Activated CD4-positive, alpha-beta T cell treated with anti-CD3 and anti-CD28 coated beads for 48 hours (primary cell): ENCODE measurements around the gene LRRN4CL.
"Not testable (repeated sequence)": the region's sequence is repeated elsewhere in the genome, so short reads cannot be mapped to it uniquely, and the experiment has no call there.

Experiments
- DNase-seq: peaks from one replicate; pipeline ENCODE4 v3.0.0-alpha.2; 2020

Gene LRRN4CL

GRCh38 chr11:62675415-62675814 is 13.9 kb downstream of the LRRN4CL start:
- DNase-seq = not testable (repeated sequence)

GRCh38 chr11:62673196-62673525 is 16.2 kb downstream of the LRRN4CL start:
- DNase-seq = no peak

- DNase-seq = peak; percentile 82
These were observed 17.5 kb downstream of the LRRN4CL start, which contains the start of the genes LBHD1 and UQCC3 for GRCh38 chr11:62671608-62672389. Gene LBHD1, minus strand, starts transcription at chr11:62672267. Its CDS starts 2,236 bp downstream, at chr11:62670031. Gene UQCC3, plus strand, starts transcription at chr11:62671673. Its CDS starts 73 bp downstream, at chr11:62671746.

- no peak for DNase-seq
These were observed 18.1 kb downstream of the LRRN4CL start for GRCh38 chr11:62671236-62671607.

GRCh38 chr11:62669420-62670161 is 19.7 kb downstream of the LRRN4CL start:
- DNase-seq = no peak

- no peak for DNase-seq
These were observed 21.9 kb downstream of the LRRN4CL start for GRCh38 chr11:62667460-62667859.

GRCh38 chr11:62666259-62666926 is 22.9 kb downstream of the LRRN4CL start:
- DNase-seq = no peak

- DNase-seq = peak; percentile 65
These were observed 23.6 kb downstream of the LRRN4CL start for GRCh38 chr11:62665599-62666258.

GRCh38 chr11:62665075-62665598 is 24.2 kb downstream of the LRRN4CL start, which contains the start of the genes C11orf98 and CSKMT:
Gene C11orf98, minus strand, starts transcription at chr11:62665210. Its CDS starts 41 bp downstream, at chr11:62665169.
Gene CSKMT, plus strand, starts transcription at chr11:62665312. Its CDS starts 568 bp downstream, at chr11:62665880.
- DNase-seq = peak; percentile 98

- DNase-seq = peak; percentile 67
These were observed 24.8 kb downstream of the LRRN4CL start for GRCh38 chr11:62664405-62665074.

GRCh38 chr11:62656796-62657429 is 32.4 kb downstream of the LRRN4CL start:
- DNase-seq = no peak

- DNase-seq = no peak
These were observed 35.0 kb downstream of the LRRN4CL start for GRCh38 chr11:62654297-62654696.

GRCh38 chr11:62652161-62653006 is 36.9 kb downstream of the LRRN4CL start:
- no peak for DNase-seq

- not testable (repeated sequence) for DNase-seq
These were observed 39.0 kb downstream of the LRRN4CL start for GRCh38 chr11:62650283-62650682.

- no peak for DNase-seq
These were observed 39.8 kb downstream of the LRRN4CL start for GRCh38 chr11:62649486-62649885.

GRCh38 chr11:62648967-62649364 is 40.4 kb downstream of the LRRN4CL start:
- DNase-seq = no peak

GRCh38 chr11:62648185-62648966 is 41.0 kb downstream of the LRRN4CL start:
- no peak for DNase-seq

- DNase-seq = no peak
These were observed 41.7 kb downstream of the LRRN4CL start for GRCh38 chr11:62647609-62648005.

- DNase-seq = no peak
These were observed 42.3 kb downstream of the LRRN4CL start for GRCh38 chr11:62646825-62647608.
